SH-SY5Y (cell line): ENCODE measurements around the gene P2RX6.

ENCODE experiments used
- GATA2 ChIP-seq: IDR thresholded peaks from 2 replicates; pipeline ENCODE4 v1.6.1; 2011; ENCODE audit warnings: mild to moderate bottlenecking, low read depth, low read length
- GATA3 ChIP-seq: IDR thresholded peaks from 2 replicates; pipeline ENCODE4 v1.6.1; 2011; ENCODE audit warnings: low read depth, mild to moderate bottlenecking, low read length, moderate library complexity

DNA sequence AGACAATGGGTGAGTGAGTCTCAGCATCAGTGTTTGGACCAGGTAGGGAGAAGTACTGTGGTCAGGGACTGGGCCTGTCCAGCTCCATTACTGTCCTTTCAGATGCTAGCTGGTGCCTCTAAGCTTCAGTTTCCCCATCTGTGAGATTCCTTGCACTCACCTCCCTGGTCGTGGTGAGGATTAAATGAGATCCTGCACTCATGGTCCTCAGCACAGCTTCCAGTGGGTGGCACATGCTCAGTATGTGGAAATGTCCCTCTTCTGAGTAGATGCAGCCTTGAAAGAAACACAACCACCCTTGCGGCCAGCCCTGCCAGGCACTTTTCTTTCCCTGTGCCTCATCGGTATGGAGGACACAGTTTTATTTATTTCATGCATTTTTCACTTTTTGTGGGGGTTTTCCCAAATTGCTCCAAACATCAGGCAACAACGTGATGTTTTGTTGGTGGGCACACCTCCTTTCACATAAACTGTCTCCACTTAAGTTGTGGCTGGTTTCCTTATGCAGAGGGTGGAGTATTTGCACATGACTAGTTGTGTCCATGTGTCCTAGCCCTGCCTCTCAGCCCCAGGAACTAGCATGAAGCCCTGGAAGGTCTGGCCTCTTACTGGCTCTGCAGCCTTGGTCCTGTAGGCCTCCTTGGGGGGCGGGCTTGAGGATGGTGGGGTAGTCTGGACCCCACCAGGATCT is 31.7 kb upstream of the P2RX6 start:
- no peak for TF ChIP-seq GATA2
- TF ChIP-seq GATA3, result no peak
